Central memory CD8-positive, alpha-beta T cell (primary cell): ENCODE measurements around the gene GTF2H3.

ENCODE experiments used
- ATAC-seq: fragments of 150-1000 bp; cut with Tn5 transposase; replicated peaks from 2 replicates; pipeline ENCODE4 v1.10.0; 2022; ENCODE audit warnings: mild to moderate bottlenecking, moderate FRiP score, moderate number of reproducible peaks; ENCODE audit not compliant: poor library complexity, severe bottlenecking; ENCODE audit errors: extremely low read depth
- DNase-seq, 2 donors: peaks; one replicate each; pipeline ENCODE4 v3.0.0; 2021; ENCODE audit warnings: low spot score in 2 of 2
- H3K27ac Mint-ChIP-seq: one replicate; pipeline ENCODE4 v1.8.0; 2022; ENCODE audit warnings: low read depth, mild to moderate bottlenecking, moderate library complexity, mixed read lengths
- H3K27me3 Mint-ChIP-seq: one replicate; pipeline ENCODE4 v1.8.0; 2022; ENCODE audit warnings: mixed read lengths
- H3K36me3 Mint-ChIP-seq: one replicate; pipeline ENCODE4 v1.8.0; 2022; ENCODE audit warnings: mild to moderate bottlenecking, moderate library complexity, mixed read lengths; ENCODE audit not compliant: insufficient read depth
- H3K4me1 Mint-ChIP-seq: one replicate; pipeline ENCODE4 v1.8.0; 2022; ENCODE audit warnings: mixed read lengths
- H3K4me3 Mint-ChIP-seq: one replicate; pipeline ENCODE4 v1.8.0; 2022; ENCODE audit warnings: mild to moderate bottlenecking, moderate library complexity, mixed read lengths
- H3K9me3 Mint-ChIP-seq: one replicate; pipeline ENCODE4 v1.8.0; 2022; ENCODE audit warnings: mixed read lengths

GTF2H3 gene

DNA sequence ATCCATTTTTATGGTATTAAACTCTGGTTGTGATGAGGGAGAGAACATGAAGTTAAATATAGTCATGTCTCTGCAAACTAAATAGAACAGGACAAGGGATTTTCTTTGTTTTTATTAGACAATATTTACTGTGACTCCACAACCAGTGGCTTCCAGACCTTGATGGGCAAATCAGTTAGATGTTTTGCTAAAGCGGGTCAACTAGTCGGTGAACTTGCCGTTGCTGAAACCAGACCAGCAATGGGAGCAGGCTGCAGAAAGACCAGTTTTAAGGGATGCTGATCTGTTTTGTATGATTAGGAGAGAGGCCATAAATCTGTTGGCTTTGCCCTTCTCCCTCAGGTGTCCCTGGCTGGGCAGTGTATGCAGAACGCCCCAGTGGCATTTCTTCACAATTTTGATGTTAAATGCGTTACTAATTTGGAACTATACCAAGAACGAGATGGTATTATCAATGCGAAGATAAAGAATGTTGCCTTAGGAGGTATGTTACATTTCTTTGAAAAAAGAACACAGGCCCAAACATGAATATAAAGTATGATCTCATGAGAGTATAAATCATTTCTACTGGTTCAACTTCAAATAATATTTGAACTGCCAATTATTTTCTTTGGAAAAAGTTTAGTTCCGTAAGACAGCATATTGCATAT is 56.7 kb downstream of the GTF2H3 start:
- Mint-ChIP-seq H3K36me3 (peaks cover 11% of the 10 kb centered on the region), H3K9me3 (no peaks in the 10 kb centered on the region), H3K27me3 (no peaks in the 10 kb centered on the region), H3K4me3 (no peak overlapping the region), H3K4me1 (no peaks in the 10 kb centered on the region), H3K27ac (no peak overlapping the region)
- DNase-seq (no peak), ATAC-seq (no peak)

- Mint-ChIP-seq H3K36me3 (peaks cover 16% of the 10 kb centered on the region), H3K4me1 (no peaks in the 10 kb centered on the region), H3K4me3 (no peak overlapping the region), H3K9me3 (no peaks in the 10 kb centered on the region), H3K27me3 (no peaks in the 10 kb centered on the region), H3K27ac (no peak overlapping the region)
- DNase-seq (no peak), ATAC-seq (no peak)
Observed at GRCh38 chr12:123696207-123696606, 62.6 kb downstream of the GTF2H3 start.

GRCh38 chr12:123696646-123697045 is 63.0 kb downstream of the GTF2H3 start:
- no peaks in the 10 kb centered on the region for H3K27me3 Mint-ChIP-seq
- H3K27ac Mint-ChIP-seq = no peak overlapping the region
- DNase-seq (no peak), ATAC-seq (no peak)
- no peaks in the 10 kb centered on the region for H3K4me1 Mint-ChIP-seq
- H3K9me3 Mint-ChIP-seq = no peaks in the 10 kb centered on the region
- no peak overlapping the region for H3K4me3 Mint-ChIP-seq
- H3K36me3 Mint-ChIP-seq = peaks cover 16% of the 10 kb centered on the region

DNA sequence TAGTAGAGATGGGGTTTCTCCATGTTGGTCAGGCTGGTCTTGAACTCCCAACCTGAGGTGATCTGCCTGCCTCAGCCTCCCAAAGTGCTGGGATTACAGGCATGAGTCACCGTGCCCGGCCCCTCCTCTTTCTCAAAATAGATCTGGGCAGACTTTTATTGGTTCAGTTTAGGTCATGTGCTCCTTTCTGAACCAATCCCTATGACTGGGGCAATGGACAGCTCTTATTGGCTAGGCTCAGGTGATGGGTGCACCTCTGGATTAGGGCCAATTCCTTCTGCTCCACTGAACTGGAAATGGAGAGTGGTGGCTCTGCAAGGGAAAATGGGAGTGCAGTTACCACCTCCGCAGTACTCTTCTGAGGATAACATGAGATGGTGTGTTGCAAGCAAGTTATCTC is 72.3 kb downstream of the GTF2H3 start:
- H3K4me3 Mint-ChIP-seq = no peak overlapping the region
- no peaks in the 10 kb centered on the region for H3K27me3 Mint-ChIP-seq
- no peaks in the 10 kb centered on the region for H3K9me3 Mint-ChIP-seq
- DNase-seq (no peak), ATAC-seq (no peak)
- H3K4me1 Mint-ChIP-seq = peaks cover 2% of the 10 kb centered on the region
- H3K27ac Mint-ChIP-seq = no peak overlapping the region
- H3K36me3 Mint-ChIP-seq = peaks cover 6% of the 10 kb centered on the region

GRCh38 chr12:123707466-123707865 is 73.8 kb downstream of the GTF2H3 start:
- Mint-ChIP-seq H3K36me3 (peaks cover 11% of the 10 kb centered on the region), H3K27me3 (no peaks in the 10 kb centered on the region), H3K4me1 (peaks cover 9% of the 10 kb centered on the region), H3K27ac (no peak overlapping the region), H3K9me3 (no peaks in the 10 kb centered on the region), H3K4me3 (no peak overlapping the region)
- DNase-seq (no peak), ATAC-seq (no peak)
